Gastroesophageal sphincter (tissue), 4 donors: ENCODE measurements around the gene DPYD. TPM values are rescaled to one million over a fixed set of nuclear protein-coding genes. Genes with fewer than 3 reads are reported as not detected.

Source experiments
- ATAC-seq: fragments of 150-250 bp; one replicate; pipeline ENCODE4 v1.9.1; 2016; ENCODE audit warnings: mild to moderate bottlenecking, moderate library complexity
- H3K27ac ChIP-seq, 4 donors: fragments of 200-600 bp; sonication (generic) in 3 of 4; 1 replicate in 3 of 4; 2 replicates in 1 of 4; pipeline ENCODE4 v1.5.1; 2016 to 2019
- H3K27me3 ChIP-seq: fragments of 200-600 bp; sonication (generic); one replicate; pipeline ENCODE4 v1.5.1; 2019
- H3K36me3 ChIP-seq, 2 donors: fragments of 200-600 bp; sonication (generic); one replicate each; pipeline ENCODE4 v1.5.1; 2019; ENCODE audit warnings: control low read depth in 1 of 2
- H3K4me1 ChIP-seq, 3 donors: fragments of 200-600 bp; sonication (generic); 1 replicate in 2 of 3; 2 replicates in 1 of 3; pipeline ENCODE4 v1.5.1; 2016 to 2019; ENCODE audit warnings: control low read depth in 2 of 3
- H3K4me3 ChIP-seq, 2 donors: fragments of 200-600 bp; sonication (generic); one replicate each; pipeline ENCODE4 v1.5.1; 2019; ENCODE audit warnings: mild to moderate bottlenecking in 1 of 2, moderate library complexity in 1 of 2
- H3K9me3 ChIP-seq, 3 donors: fragments of 200-600 bp; sonication (generic); one replicate each; pipeline ENCODE4 v1.5.1; 2017 to 2019; ENCODE audit warnings: control low read depth in 2 of 3
- CTCF ChIP-seq, 4 experiments: fragments of 200-600 bp in 2 of 4; fragments of 450-650 bp in 2 of 4; sonication (generic) in 1 of 4; IDR thresholded peaks; one replicate each; pipeline ENCODE4 v1.5.1; 2017 to 2019; ENCODE audit warnings: antibody characterized with exemption in 4 of 4, mild to moderate bottlenecking in 2 of 4, moderate library complexity in 2 of 4
- EP300 ChIP-seq: sonication (generic); formaldehyde crosslinking; IDR thresholded peaks from one replicate; pipeline ENCODE4 v1.6.1; 2017; ENCODE audit warnings: antibody characterized with exemption, mild to moderate bottlenecking
- POLR2A ChIP-seq, 2 donors: fragments of 450-650 bp; IDR thresholded peaks; one replicate each; pipeline ENCODE4 v1.6.1; 2017; ENCODE audit warnings: antibody characterized with exemption in 2 of 2, mild to moderate bottlenecking in 2 of 2, moderate library complexity in 1 of 2
- POLR2AphosphoS5 ChIP-seq: sonication (generic); formaldehyde crosslinking; IDR thresholded peaks from one replicate; pipeline ENCODE4 v1.6.1; 2017; ENCODE audit warnings: antibody characterized with exemption
- WGBS, 2 donors: methylation state at CpG; one replicate each; pipeline ENCODE4 v1.1.5; 2018; ENCODE audit warnings: low coverage in 1 of 2; 5-methylcytosine and 5-hydroxymethylcytosine counted together
- total RNA-seq, 4 donors: library from RNA; depleted of rRNA; stranded (reverse); fragments of >200 nt; gene quantifications; one replicate each; pipeline ENCODE4 v1.1.0, GENCODE V29; 2016

Gene DPYD
- total RNA-seq, 4 donors from 2014 or later, result 31.2 to 53.0 (median 43.2) TPM

- peaks cover 0 to 5% (median 0%) of the 10 kb centered on the region in 3 donors for H3K4me1 ChIP-seq
- no peaks in the 10 kb centered on the region for H3K36me3 ChIP-seq
- no peak overlapping the region for H3K4me3 ChIP-seq
- WGBS, 2 donors, result 95 to 100% methylated on average over 3 to 5 of the region's 5 CpGs
- no peaks in the 10 kb centered on the region for H3K27me3 ChIP-seq
- TF ChIP-seq CTCF (IDR thresholded peaks at IDR 0.05) (no peak), POLR2AphosphoS5 (no peak), EP300 (no peak), POLR2A (IDR thresholded peaks at IDR 0.05) (no peak)
- no peak for ATAC-seq
- no peaks in the 10 kb centered on the region for H3K9me3 ChIP-seq
- no peak overlapping the region for H3K27ac ChIP-seq
Measured at GRCh38 chr1:97136996-97137395, 783.8 kb downstream of the DPYD start.

GRCh38 chr1:97135972-97136371 is 784.9 kb downstream of the DPYD start:
- 89 to 90% methylated on average over 4 of the region's 4 CpGs for WGBS, 2 donors
- no peaks in the 10 kb centered on the region for H3K36me3 ChIP-seq
- no peak for ATAC-seq
- no peak overlapping the region for H3K4me3 ChIP-seq
- no peaks in the 10 kb centered on the region for H3K9me3 ChIP-seq
- no peak overlapping the region for H3K27ac ChIP-seq
- no peaks in the 10 kb centered on the region for H3K27me3 ChIP-seq
- TF ChIP-seq EP300 (no peak), POLR2A (IDR thresholded peaks at IDR 0.05) (no peak), POLR2AphosphoS5 (no peak), CTCF (IDR thresholded peaks at IDR 0.05) (no peak)
- peaks cover 0 to 5% (median 0%) of the 10 kb centered on the region in 3 donors for H3K4me1 ChIP-seq

- H3K9me3 ChIP-seq, result no peaks in the 10 kb centered on the region
- no peaks in the 10 kb centered on the region for H3K27me3 ChIP-seq
- H3K4me1 ChIP-seq, result no peaks in the 10 kb centered on the region
- no peak overlapping the region for H3K4me3 ChIP-seq
- no peaks in the 10 kb centered on the region for H3K36me3 ChIP-seq
- no peak overlapping the region for H3K27ac ChIP-seq
- TF ChIP-seq POLR2A (IDR thresholded peaks at IDR 0.05) (no peak), EP300 (no peak), CTCF (IDR thresholded peaks at IDR 0.05) (no peak), POLR2AphosphoS5 (no peak)
- WGBS, 2 donors, result 84 to 96% methylated on average over 3 of the region's 3 CpGs
- ATAC-seq, result no peak
Measured at GRCh38 chr1:97128426-97128825, 792.4 kb downstream of the DPYD start.

- no peak overlapping the region for H3K27ac ChIP-seq
- H3K36me3 ChIP-seq, result no peaks in the 10 kb centered on the region
- H3K4me1 ChIP-seq, result no peaks in the 10 kb centered on the region
- no peak for ATAC-seq
- H3K4me3 ChIP-seq, result no peak overlapping the region
- H3K27me3 ChIP-seq, result no peaks in the 10 kb centered on the region
- no peaks in the 10 kb centered on the region for H3K9me3 ChIP-seq
- TF ChIP-seq POLR2AphosphoS5 (no peak), EP300 (no peak), POLR2A (IDR thresholded peaks at IDR 0.05) (no peak), CTCF (IDR thresholded peaks at IDR 0.05) (no peak)
- WGBS, 2 donors, result 86 to 88% methylated on average over 3 of the region's 3 CpGs
Measured at GRCh38 chr1:97123717-97124431, 797.0 kb downstream of the DPYD start.

GRCh38 chr1:97120806-97121205 is 800.0 kb downstream of the DPYD start:
- no peak for ATAC-seq
- Histone ChIP-seq H3K4me3 (no peak overlapping the region), H3K27me3 (no peaks in the 10 kb centered on the region), H3K9me3 (no peaks in the 10 kb centered on the region), H3K27ac (no peak overlapping the region), H3K4me1 (no peaks in the 10 kb centered on the region), H3K36me3 (no peaks in the 10 kb centered on the region)
- 88 to 100% methylated on average over 1 of the region's 1 CpG for WGBS, 2 donors
- no peak for TF ChIP-seq EP300
- TF ChIP-seq POLR2AphosphoS5, result no peak
- TF ChIP-seq POLR2A (IDR thresholded peaks at IDR 0.05), result no peak
